ENCODE measurements around the gene GPRIN1. TPM values are rescaled to one million over a fixed set of nuclear protein-coding genes. Genes with fewer than 3 reads are reported as not detected.
A peak's percentile ranks its signal among the peaks of the same experiment; 100 is the strongest.

Gene GPRIN1
- total RNA-seq, 2 experiments from 2014 or later, result 1.5 to 1.6 TPM

DNA sequence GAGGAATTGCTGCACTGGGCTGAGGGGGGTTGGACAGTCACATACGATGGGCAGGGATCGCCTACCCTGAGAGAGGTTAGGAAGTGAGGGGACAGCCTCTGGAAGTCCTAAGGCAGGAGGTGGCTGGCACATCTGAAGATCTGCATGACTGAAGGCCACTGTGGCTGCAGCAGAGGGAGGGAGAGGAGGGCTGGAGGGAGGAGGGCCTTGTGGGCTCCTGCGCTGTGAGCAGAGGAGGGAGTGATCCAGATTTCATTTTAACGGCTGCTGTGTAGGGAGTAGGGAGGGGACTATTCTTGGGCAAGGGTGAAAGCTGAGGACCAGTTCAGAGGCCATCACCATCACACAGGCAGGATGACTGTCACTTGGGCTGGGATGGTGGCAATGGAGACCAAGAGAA lies 27.6 kb upstream of the GPRIN1 start:
- ATAC-seq (ENCODE audit: low read depth) (no peak), DNase-seq (no peak)
- H3K27ac Mint-ChIP-seq, result no peak overlapping the region
- no peak overlapping the region for H3K4me3 Mint-ChIP-seq
- peaks cover 40% of the 10 kb centered on the region for H3K27me3 Mint-ChIP-seq
- POLR2A ChIA-PET, result no interaction called here
- peaks cover 9% of the 10 kb centered on the region for H3K4me1 Mint-ChIP-seq
- no peaks in the 10 kb centered on the region for H3K36me3 Mint-ChIP-seq
- H3K9me3 Mint-ChIP-seq, result no peaks in the 10 kb centered on the region

DNA sequence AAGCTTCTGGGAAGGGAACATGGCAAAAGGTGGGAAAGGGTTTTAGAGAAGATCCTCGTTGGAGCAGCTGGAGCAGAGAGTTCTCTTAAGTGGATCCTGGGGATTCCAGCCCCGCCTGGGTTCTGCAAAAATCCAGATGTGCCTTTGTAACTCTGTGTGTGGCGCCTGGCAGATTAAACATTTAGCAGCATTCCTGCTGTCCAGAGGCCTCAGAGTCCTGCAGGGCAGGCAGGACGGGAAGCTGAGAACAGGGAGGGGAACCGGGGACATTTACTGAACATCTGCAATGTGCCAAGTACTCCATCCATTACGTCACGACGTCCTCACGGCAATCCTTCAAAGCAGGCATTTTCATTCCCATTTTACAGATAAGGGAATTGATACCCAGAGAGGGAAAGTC lies 26.5 kb upstream of the GPRIN1 start:
- POLR2A ChIA-PET, result no interaction called here
- no peak for DNase-seq
- Mint-ChIP-seq H3K9me3 (no peaks in the 10 kb centered on the region), H3K4me1 (peaks cover 9% of the 10 kb centered on the region), H3K4me3 (no peak overlapping the region), H3K27ac (no peak overlapping the region), H3K27me3 (peaks cover 49% of the 10 kb centered on the region), H3K36me3 (no peaks in the 10 kb centered on the region)
- no peak for ATAC-seq (ENCODE audit: low read depth)

DNA sequence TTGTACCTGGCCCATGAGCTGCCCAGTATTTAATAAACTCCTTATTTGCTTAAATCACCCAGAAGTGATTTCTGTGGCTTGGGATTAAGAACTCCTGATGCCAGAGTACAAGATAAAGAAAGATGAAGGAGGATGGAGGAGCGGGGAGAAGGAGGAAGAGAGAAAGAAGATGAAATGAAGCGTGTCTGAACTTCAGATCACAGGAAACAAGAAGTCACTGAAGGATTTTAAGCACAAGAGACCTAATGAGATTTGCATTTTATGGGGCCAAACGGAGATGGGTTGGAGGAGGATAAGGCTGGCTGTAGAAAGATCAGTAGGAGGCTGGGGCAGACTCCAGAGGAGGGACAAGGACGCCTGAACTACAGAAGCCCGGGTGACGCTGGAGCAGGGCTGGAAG lies 23.6 kb upstream of the GPRIN1 start:
- no peaks in the 10 kb centered on the region for H3K36me3 Mint-ChIP-seq
- no peak overlapping the region for H3K4me3 Mint-ChIP-seq
- POLR2A ChIA-PET, result interaction anchor here (0.9 kb wide), 1 partner anchor 13 kb away, joined by 5 read pairs; the partner anchor contains the start of gene TSPAN17
- peaks cover 14% of the 10 kb centered on the region for H3K4me1 Mint-ChIP-seq
- no peaks in the 10 kb centered on the region for H3K9me3 Mint-ChIP-seq
- ATAC-seq (ENCODE audit: low read depth) (no peak), DNase-seq (no peak)
- H3K27me3 Mint-ChIP-seq, result peaks cover 71% of the 10 kb centered on the region
- H3K27ac Mint-ChIP-seq, result no peak overlapping the region

DNA sequence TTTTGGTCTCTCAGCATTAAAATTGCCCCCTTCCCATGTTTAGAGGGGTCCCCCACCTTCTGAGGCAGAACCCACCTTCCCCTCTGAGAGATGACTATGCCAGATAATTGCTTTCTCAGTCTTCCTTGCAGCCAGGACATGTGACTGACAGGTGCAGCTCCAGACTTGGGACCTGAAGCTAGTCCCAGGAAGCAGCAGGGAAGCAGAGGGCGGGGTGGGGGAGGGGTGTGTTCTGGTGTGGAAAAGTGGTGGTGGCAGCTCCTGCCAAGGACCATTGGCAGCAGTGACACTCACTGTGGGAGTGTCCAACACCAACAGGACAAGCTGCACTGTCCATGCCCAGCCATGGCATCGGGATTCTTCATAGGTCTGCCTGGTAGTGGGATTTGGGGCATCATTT lies 22.8 kb upstream of the GPRIN1 start:
- POLR2A ChIA-PET, result no interaction called here
- DNase-seq (no peak), ATAC-seq (ENCODE audit: low read depth) (no peak)
- Mint-ChIP-seq H3K4me1 (peaks cover 15% of the 10 kb centered on the region), H3K27me3 (peaks cover 72% of the 10 kb centered on the region), H3K27ac (no peak overlapping the region), H3K36me3 (no peaks in the 10 kb centered on the region), H3K9me3 (no peaks in the 10 kb centered on the region), H3K4me3 (no peak overlapping the region)

DNA sequence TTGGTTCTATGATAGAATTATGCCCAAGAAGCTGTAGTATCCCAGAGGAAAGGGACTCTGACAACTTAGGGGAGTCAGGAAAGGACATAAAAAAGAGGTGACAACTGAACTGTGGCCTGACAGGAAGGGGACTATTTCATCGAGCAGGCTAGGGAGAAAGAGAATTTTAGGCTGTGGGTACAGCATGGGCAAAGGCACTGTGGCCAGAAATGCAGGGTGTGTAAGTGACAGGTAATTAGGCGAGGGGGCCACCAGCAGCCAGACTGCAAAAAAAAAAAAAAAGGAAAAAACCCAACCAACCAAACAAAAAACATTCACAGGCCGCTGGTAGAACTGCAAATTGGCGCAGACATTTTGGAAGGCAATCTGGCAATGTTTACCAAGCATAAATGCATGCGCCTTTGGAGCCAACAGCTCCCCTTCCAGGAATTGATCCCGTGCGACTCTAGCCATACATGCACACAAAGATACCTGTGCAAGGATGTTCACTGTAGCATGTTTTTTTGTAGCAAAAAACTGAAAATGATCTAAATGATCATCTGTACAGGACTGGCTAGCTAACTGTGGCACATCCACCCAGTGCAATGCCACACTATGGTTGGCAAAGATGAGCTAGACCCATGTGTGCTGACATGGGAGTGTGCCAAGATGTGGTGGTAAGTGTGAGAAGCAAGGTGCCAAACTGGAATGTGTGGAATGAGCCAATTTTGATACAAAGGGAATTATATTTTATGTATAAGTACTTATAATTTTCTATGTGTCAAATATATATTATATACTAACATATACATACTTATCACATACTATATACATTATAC lies 21.6 kb upstream of the GPRIN1 start:
- Mint-ChIP-seq H3K27ac (no peak overlapping the region), H3K4me1 (peaks cover 17% of the 10 kb centered on the region), H3K27me3 (peaks cover 72% of the 10 kb centered on the region), H3K4me3 (no peak overlapping the region), H3K9me3 (no peaks in the 10 kb centered on the region), H3K36me3 (no peaks in the 10 kb centered on the region)
- no peak for DNase-seq
- POLR2A ChIA-PET, result interaction anchor here (0.7 to 1.7 kb wide), 2 partner anchors 15 to 300 kb away, joined by 3 to 8 read pairs; partner anchors contain the start of gene TSPAN17
- no peak for ATAC-seq (ENCODE audit: low read depth)

DNA sequence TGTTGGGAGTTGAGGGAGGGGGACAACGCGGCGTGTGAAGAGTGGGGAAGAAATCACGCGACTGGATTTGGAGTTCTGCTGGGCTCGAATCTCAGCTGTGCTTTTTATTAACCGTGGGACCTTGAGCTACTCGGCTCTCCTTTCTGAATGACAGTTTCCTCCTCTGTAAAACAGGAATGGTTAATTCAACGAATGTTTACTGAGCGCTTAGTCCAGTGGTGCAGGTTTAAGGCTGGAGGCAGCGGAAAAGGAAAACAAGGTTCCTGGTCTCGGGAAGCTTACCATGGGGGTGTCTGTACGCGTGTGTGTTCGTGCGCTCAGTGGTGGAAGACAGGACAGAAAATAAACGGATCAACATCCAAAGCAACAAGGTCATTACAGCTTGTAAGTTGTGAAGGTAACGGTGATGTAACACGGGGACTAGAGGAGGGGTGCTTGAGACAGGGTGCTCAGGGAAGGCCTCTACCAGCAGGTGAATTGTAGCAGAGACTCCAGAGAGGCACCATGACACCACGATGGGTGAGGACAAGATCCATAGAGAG lies 20.8 kb upstream of the GPRIN1 start:
- H3K4me1 Mint-ChIP-seq, result peaks cover 17% of the 10 kb centered on the region
- H3K27ac Mint-ChIP-seq, result no peak overlapping the region
- no peaks in the 10 kb centered on the region for H3K36me3 Mint-ChIP-seq
- ATAC-seq (ENCODE audit: low read depth), result no peak
- peak overlapping the region; percentile 64 for H3K4me3 Mint-ChIP-seq
- POLR2A ChIA-PET, result interaction anchor here (0.6 to 1.7 kb wide), 5 partner anchors 9 to 205 kb away, joined by 3 to 8 read pairs (median 3); partner anchors contain the start of gene TSPAN17
- peaks cover 77% of the 10 kb centered on the region for H3K27me3 Mint-ChIP-seq
- H3K9me3 Mint-ChIP-seq, result no peaks in the 10 kb centered on the region
- no peak for DNase-seq

DNA sequence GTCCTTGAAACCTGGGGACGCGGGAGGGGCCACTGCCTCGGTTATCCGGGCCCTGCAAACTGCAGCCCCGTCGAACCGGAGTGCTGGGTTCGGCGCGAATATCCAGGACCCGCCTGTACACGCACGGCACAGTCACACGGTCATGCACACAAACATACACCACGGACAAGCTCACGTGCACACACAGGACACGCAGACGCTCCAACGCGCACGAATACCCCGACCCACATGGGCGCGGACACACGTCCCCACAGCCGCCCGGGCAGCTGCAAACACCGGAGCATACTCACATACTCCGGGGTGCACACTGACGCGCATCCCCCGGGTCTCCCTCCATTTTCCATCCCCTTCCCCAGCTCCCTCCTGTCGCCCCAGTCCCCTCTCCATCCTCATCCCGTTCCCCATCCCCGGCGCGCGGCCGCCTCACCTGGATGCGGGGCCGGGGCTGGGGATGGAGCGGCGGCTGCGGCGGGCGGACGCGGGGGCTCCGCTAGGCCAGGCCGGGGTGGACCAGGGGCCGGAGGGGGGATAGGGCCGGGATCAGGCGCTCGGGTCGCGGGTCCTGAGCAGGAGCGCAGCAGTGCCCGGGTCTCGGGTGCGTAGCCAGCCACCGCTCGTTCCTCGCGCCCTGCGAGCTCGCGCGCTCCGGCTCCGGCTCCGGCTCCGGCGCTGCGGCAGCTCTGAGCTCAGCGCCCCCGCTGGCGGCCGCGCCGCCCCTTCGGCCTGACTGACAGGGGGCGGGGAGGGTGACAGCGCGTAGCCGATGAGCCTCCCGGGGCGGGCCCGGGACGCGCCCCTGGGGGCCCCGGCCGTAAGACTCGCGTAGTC lies 20.1 kb upstream of the GPRIN1 start, which contains the start of the genes EIF4E1B and SNCB:
Gene EIF4E1B (plus strand): TSS at position 823 of the 828 bp plus-strand sequence. CDS start 12,113 bp downstream, outside the sequence.
Gene SNCB (minus strand): TSS at position 682 of the 828 bp plus-strand sequence. CDS start 880 bp downstream, outside the sequence.
- Mint-ChIP-seq H3K27me3 (peaks cover 75% of the 10 kb centered on the region), H3K27ac (no peak within 1 kb of the TSS), H3K4me3 (peak within 1 kb of the TSS; percentile 64), H3K4me1 (peaks cover 17% of the 10 kb centered on the region), H3K36me3 (no peaks in the 10 kb centered on the region), H3K9me3 (no peaks in the 10 kb centered on the region)
- ATAC-seq (ENCODE audit: low read depth) (peak; percentile 92), DNase-seq (peak; percentile 78)
- POLR2A ChIA-PET, result interaction anchor here (0.9 to 1.7 kb wide), 4 partner anchors 8 to 17 kb away, joined by 3 to 8 read pairs (median 3); partner anchors contain the start of gene TSPAN17

DNA sequence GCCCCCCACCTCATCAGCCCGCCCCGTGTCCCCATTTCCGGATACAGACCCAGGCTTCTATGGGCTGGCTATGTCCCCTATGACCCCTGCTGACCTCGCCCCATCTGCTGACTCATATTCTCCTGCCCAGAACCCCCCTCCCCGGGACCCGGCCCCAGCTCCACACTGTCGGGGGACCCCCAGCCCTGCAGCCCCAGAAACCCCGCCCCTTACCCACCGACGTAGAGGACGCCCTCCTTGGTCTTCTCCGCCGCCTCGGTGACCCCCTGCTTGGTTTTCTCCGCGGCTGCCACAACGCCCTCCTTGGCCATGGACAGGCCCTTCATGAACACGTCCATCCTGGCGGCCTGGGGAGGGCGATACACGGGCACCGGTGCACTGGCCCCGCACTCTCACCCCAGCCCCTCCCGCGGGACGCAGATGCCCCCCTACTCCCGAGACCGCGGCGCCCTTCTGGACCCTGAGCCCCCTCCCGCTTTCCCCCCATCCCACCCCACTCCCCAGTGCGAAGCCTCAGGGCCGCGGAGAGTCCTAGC lies 19.4 kb upstream of the GPRIN1 start:
- POLR2A ChIA-PET, result interaction anchor here (1.7 kb wide), 1 partner anchor 17 kb away, joined by 8 read pairs; the partner anchor contains the start of gene TSPAN17

DNA sequence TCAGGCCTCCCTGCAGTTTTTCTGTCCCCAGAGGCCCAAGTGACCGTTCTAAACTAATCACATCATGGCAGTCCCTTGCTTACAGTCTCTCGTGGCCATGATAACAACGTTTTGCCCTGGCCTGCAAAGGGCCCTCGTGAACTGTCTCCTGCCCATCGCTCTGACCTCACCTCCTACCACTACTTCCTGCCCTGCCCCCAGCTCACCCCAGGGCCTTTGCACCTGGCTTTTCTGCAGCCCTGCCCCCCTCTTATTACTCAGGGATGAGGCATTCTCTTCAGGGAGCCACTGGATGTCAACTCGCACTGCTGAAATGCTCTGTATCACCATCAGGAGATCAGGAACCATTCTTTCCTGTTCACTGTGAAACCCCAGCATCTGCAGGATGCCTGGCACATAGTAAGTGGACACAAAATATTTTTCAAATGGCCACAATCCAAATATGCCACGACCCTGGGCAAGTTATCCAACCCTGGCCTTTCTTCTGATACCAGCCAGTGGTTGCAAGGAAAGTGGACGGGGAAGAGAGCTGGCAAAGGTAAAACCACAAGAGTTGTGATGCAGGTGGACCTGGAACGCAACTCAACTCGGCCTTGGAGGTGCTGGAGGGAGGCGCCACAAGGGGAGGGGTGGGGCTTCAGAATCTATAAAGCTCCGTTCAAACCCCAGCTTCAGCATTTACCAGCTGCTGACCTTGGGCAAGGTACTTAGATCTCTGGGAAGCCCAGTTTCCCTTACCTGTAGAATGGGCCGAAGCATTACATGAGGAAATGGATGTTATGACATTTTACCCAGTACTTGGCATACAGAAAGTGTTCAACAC lies 18.7 kb upstream of the GPRIN1 start:
- no peak for ATAC-seq (ENCODE audit: low read depth)
- DNase-seq, result no peak
- peaks cover 71% of the 10 kb centered on the region for H3K27me3 Mint-ChIP-seq
- POLR2A ChIA-PET, result no interaction called here
- no peak overlapping the region for H3K4me3 Mint-ChIP-seq
- H3K4me1 Mint-ChIP-seq, result peaks cover 12% of the 10 kb centered on the region
- no peaks in the 10 kb centered on the region for H3K36me3 Mint-ChIP-seq
- H3K27ac Mint-ChIP-seq, result no peak overlapping the region
- no peaks in the 10 kb centered on the region for H3K9me3 Mint-ChIP-seq

More for the DNA sequence above, 19.4 kb upstream of the GPRIN1 start:
- no peaks in the 10 kb centered on the region for H3K36me3 Mint-ChIP-seq
- H3K9me3 Mint-ChIP-seq, result no peaks in the 10 kb centered on the region
- H3K27ac Mint-ChIP-seq, result no peak overlapping the region
- H3K4me1 Mint-ChIP-seq, result peaks cover 17% of the 10 kb centered on the region
- H3K27me3 Mint-ChIP-seq, result peaks cover 71% of the 10 kb centered on the region
- ATAC-seq (ENCODE audit: low read depth), result no peak
- peak overlapping the region; percentile 25 for H3K4me3 Mint-ChIP-seq
- DNase-seq, result no peak

DNA sequence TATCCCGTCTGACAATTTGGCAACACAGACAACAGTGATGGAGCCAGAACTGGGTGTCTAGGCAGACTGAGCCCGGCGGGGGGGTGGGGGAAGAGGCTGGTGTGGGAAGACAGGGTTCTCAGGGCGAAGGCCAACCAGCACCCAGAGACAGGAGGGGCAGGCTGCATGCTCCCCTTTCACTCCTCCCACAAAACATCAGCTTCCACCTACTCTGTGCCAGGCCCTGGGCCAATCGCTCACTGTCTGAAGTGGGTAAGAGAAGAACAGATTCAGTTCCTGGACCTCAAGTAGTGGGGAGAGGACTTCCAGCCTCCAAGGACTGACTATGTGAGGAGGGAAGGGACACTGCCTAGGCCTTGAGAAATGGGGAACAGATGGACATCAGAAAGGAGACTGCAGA lies 17.6 kb upstream of the GPRIN1 start:
- no peak for ATAC-seq (ENCODE audit: low read depth)
- POLR2A ChIA-PET, result no interaction called here
- Mint-ChIP-seq H3K4me1 (peaks cover 10% of the 10 kb centered on the region), H3K27me3 (peaks cover 65% of the 10 kb centered on the region), H3K36me3 (no peaks in the 10 kb centered on the region), H3K4me3 (no peak overlapping the region), H3K9me3 (no peaks in the 10 kb centered on the region), H3K27ac (no peak overlapping the region)
- DNase-seq, result no peak

DNA sequence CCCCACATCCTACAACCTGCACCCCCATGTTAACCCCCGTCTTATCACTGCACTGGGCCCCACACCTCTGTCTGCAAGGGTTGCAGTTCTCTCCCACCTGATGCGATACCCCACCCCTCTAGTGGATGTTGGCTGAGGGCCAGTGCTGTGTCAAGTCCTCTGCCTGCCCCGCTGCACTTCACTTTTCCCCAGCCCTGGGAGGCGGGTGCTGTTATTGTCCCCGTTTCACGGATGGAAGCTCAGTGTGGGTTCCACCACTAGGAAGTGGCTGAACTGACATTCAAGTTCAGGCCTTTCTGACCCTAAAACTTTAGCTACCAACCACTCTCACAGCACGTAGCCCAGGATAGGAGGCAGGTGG lies 16.9 kb upstream of the GPRIN1 start:
- POLR2A ChIA-PET, result no interaction called here
- peaks cover 10% of the 10 kb centered on the region for H3K4me1 Mint-ChIP-seq
- H3K27me3 Mint-ChIP-seq, result peaks cover 66% of the 10 kb centered on the region
- no peaks in the 10 kb centered on the region for H3K9me3 Mint-ChIP-seq
- no peak for DNase-seq
- no peak overlapping the region for H3K4me3 Mint-ChIP-seq
- no peak for ATAC-seq (ENCODE audit: low read depth)
- H3K36me3 Mint-ChIP-seq, result no peaks in the 10 kb centered on the region
- no peak overlapping the region for H3K27ac Mint-ChIP-seq

All from activated naive CD8-positive, alpha-beta T cell treated with anti-CD3 and anti-CD28 coated beads, Interleukin-2, amount 10 ng/mL, durations not matched to agents 7 days and 5 days (primary cell).